NOMO-1 treated with dmso at 0.1 percent for 144 hours (cell line): ENCODE data around the gene WASHC4.
"Not testable (repeated sequence)": the region's sequence is repeated elsewhere in the genome, so short reads cannot be mapped to it uniquely, and the experiment has no call there.

Experiments
- DNase-seq: peaks from one replicate; lab custom pipeline; 2025; ENCODE audit not compliant: unreplicated experiment; lab: John Stamatoyannopoulos, UW

The WASHC4 gene

DNA sequence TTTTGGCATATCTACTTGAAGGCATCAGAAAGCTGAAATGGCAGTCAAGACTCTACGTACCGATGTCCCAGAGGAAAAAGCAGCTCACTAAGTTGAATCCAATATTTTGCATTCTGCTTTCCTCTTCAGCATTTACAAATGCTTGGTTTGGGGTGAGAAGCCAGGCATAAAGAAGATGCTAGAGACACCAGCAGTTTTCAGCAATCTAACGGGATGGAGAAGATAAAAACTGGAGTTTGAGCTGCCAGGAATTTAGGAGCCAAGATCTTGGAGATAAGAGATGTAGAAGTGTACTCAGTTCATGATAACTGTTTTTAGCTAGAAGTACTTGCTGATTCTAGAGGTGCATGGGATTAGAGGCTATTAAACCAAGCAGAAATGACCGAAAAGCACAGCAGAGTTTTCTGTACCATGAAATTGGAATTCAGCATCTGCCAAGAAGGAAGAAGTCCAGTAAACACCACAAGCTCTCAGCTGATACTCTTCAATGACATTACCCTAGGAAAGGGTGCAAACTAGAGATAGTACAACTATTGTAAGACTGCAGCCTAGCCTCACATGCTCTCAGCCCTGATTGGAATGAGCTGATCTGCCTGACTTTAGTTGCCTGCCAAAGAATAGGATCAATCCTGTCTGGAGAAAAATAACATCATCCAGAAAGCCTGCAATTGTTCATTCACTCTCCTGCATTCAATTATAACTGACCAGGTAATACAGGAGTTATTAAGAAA lies 15.9 kb upstream of the WASHC4 start:
- DNase-seq: no peak

- no peak for DNase-seq
Measured at GRCh38 chr12:105092336-105092735, 15.2 kb upstream of the WASHC4 start.

DNA sequence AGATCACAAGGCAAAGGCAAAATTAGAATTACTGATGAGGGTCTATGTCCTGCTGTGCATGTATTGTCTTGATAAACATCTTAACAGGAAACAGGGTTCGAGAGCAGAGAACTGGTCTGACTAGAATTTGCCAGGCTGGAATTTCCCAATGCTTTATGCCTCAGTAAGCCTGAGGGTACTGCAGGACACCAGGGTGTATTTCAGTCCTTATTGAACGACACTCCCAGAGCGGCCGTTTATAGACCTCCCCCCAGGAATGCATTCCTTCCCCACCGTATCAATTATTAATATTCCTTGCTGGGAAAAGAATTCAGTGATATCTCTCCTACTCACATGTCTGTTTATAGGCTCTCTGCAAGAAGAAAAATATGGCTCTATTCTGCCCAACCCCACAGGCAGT lies 12.2 kb upstream of the WASHC4 start:
- DNase-seq: not testable (repeated sequence)

DNA sequence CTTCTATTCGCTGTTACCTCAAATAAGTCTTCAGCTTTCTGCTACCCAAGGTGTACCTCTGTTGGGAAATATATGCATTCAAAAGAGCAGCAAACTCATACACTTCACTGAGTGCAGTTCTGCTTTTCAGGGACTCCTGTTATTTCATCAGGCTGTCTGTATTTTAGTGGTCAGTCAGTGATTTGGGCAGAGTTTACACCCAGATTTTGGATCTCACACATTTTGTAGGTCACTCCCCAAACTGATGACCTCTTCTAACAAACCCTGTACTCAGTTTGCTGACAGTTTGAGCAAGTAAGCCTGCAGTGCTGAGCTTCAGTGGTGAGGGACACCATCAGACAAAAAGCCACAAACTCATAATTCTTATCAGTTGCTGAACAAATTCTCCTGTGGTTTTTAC lies 8.2 kb upstream of the WASHC4 start:
- DNase-seq: no peak

- peak; percentile 24 for DNase-seq
Measured at GRCh38 chr12:105100207-105100985, 7.1 kb upstream of the WASHC4 start.

DNA sequence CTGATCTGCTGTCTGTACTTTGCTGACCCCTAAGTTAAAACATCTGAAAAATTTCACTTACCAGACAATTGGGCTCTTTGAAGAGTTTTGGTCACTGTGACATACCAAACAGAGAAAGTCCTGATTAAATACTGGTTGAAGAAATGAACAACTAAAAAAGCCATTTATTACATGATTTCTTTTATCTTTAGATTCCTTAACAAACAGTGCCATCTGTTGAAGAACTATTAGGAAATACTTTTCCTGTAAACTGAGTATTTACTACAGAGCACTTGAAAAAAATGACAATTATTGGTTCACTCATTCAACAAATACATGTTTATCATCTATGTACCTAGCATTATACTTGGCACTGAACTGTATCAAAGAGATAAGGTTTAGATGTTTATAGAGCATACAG lies 6.5 kb upstream of the WASHC4 start:
- no peak for DNase-seq

DNA sequence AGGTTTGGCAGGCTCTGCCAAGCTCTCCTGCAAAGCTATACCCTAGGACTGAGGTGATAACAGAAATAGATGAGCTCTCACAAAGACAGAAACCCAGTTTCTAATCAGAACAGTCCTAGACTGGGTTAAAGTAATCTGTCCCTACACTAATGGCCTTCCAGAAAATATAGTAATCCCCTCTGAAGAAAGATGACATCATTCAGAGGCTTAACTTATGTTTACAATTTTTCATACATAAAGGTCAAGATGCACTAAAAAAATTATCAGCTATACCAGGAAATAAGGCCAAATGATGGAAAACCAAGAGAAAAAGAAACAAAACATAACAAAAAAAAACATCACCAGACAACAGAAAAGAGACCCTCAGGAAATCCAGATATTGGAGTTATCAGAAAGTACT lies 4.9 kb upstream of the WASHC4 start:
- no peak for DNase-seq

GRCh38 chr12:105104762-105105161 lies 2.8 kb upstream of the WASHC4 start:
- DNase-seq: no peak

- no peak for DNase-seq
Measured at GRCh38 chr12:105106621-105107020, 910 bp upstream of the WASHC4 start.

GRCh38 chr12:105107171-105107493 lies 399 bp upstream of the WASHC4 start:
- DNase-seq: no peak

- DNase-seq: no peak
Measured at GRCh38 chr12:105109465-105110212, 2.1 kb downstream of the WASHC4 start.

DNA sequence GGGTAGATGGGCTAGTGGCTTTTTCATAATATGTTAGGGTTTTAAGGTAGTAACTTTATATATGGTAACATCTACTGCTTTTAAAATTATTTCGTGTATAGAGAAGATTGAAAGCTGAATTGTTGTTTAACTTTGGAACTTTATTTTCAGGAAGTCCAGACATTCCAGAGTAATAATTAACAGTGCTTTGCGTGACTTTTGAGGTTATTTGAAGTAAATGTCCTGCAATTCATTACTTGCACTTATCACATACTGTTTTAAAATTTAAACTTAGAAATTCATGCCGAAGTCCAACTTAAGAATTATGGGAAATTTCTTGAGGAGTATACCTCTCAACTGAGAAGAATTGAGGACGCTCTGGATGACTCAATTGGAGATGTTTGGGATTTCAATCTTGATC lies 3.3 kb downstream of the WASHC4 start:
- no peak for DNase-seq

GRCh38 chr12:105113094-105113493 lies 5.6 kb downstream of the WASHC4 start:
- no peak for DNase-seq

GRCh38 chr12:105116969-105117368 lies 9.4 kb downstream of the WASHC4 start:
- DNase-seq: no peak

DNA sequence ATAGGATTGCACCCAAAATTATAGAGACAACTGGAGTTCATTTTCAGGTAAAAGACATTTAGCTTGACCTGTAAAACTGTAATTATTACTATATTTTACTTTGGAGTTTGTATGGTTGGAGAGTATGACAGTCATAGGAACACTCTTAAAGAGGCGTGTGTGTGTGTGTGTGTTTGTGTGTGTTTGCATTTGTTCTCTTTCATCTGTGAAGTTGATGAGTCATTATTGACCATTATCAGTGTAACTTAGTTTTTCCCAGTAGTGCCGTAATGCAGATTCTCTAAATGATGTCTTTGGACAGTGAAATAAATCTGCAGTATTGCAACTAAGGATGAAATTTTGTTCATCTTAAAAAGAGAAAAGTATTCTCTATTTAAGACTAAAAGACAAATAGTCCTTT lies 13.0 kb downstream of the WASHC4 start:
- no peak for DNase-seq

GRCh38 chr12:105138248-105138647 lies 30.7 kb downstream of the WASHC4 start:
- no peak for DNase-seq

GRCh38 chr12:105141320-105141922 lies 33.9 kb downstream of the WASHC4 start:
- no peak for DNase-seq

DNA sequence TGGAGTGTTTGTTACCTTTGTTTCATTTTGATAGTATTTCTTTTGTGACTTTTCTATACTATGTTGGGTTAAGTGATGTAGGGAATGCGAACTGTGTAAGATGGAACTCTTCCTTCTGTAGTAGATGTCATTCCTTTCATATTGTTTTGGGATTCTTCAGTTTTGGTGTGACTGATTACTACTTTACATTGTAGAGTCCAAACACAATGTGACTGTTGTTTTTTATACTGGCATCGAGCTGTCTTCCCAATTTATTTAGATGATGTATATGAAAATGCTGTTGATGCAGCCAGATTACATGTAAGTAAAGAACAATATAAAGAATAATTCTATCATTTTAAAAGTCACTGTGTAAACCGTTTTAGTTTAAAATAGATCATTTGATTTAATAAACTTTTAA lies 34.7 kb downstream of the WASHC4 start:
- no peak for DNase-seq

DNA sequence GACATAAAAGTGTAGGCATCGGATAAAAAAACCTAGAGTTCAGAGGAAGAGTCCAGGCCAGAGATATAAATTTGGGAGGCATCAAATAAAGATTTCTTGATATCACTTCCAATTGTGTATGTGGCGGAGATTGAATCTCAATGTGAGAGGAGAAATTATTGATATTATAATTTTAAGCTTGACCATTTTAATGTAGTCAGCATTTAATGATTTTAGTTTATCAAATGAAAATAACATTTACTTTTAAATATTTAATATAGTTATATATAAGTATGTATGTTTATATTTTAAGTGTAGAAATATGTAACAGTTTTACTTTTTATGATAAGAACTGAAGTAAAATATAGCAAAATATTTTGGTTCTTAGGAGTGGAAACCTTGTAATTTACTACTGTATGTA lies 48.7 kb downstream of the WASHC4 start:
- no peak for DNase-seq

DNA sequence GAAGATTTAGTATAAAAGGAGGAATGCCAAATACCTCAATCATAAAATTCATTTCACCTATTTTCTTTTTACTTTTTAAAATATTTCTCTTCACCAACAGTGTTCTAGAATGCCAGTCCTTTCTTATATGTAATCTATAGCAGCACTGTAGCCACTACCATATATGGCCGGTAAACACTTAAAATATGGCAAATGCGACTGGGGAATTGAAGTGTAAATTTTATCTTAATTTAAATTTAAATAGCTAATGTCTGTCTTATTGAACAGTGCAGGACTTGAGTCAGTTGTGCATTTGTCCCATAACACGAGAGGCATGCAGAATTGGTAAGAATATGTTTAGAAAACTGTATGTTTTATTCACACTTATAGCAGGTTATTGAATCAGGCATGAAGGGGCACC lies 50.1 kb downstream of the WASHC4 start:
- DNase-seq: no peak

- DNase-seq: no peak
Measured at GRCh38 chr12:105158876-105159275, 51.3 kb downstream of the WASHC4 start.

DNA sequence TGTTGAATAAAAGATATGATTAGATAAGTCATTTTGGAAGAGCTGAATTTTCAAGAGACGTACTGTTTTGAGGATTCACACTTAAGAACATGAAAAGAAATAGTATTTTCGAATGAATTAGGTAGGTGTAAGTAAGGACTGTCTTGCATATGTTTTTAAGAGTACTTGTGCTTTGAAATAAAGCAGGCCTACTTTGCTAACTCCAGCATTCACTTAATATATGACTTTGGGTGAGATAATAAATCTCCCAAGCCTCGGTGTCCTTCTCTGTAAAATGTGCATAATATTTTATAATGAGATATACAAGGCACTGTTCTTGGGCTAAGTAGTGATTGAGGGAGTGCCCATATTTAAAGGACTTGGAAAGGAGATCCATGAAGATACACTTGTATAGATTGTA lies 54.6 kb downstream of the WASHC4 start:
- DNase-seq: no peak
